ENCODE data around the gene KIF26A.

DNA sequence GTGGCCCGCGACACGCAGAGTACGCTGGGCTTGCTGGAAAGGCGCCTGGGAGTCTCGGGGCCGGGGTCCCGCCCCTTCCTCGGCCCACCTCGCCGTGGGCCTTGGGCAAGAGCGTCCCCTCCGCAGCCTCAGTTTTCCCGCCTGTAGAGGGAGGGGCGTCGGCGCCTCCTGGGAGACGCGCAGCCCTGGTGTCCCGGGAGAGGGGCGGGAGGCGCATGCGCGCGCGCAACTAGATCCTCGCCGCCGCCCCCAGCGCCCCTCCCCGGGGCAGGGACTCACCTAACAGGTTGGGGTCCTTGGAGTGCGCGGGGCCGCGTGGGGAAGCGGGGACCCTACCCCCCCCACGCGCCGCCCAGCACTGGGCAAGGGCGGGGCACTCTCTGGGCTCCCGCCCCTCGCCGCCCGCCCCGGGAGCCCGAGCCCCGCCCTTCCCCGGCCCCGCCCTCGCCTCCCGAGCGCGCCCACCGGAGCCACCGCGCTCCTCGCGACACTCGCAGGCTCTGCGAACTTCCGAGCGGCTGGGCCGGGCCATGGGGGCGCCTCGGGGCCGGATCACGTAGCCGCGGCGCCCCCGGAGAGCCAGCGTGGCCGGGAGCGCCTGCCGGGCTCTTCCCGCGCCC is at the start of gene KIF26A:
- no peak for TF ChIP-seq POLR2A (IDR thresholded peaks at IDR 0.05)
- TF ChIP-seq, protein P1, sequence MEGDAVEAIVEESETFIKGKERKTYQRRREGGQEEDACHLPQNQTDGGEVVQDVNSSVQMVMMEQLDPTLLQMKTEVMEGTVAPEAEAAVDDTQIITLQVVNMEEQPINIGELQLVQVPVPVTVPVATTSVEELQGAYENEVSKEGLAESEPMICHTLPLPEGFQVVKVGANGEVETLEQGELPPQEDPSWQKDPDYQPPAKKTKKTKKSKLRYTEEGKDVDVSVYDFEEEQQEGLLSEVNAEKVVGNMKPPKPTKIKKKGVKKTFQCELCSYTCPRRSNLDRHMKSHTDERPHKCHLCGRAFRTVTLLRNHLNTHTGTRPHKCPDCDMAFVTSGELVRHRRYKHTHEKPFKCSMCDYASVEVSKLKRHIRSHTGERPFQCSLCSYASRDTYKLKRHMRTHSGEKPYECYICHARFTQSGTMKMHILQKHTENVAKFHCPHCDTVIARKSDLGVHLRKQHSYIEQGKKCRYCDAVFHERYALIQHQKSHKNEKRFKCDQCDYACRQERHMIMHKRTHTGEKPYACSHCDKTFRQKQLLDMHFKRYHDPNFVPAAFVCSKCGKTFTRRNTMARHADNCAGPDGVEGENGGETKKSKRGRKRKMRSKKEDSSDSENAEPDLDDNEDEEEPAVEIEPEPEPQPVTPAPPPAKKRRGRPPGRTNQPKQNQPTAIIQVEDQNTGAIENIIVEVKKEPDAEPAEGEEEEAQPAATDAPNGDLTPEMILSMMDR (IDR thresholded peaks at IDR 0.05 in 8 of 11, conservative IDR thresholded peaks at IDR 0.05 in 3 of 11), result no peak
